A673 (cell line): ENCODE data around the gene RNF141. TPM values are rescaled to one million over a fixed set of nuclear protein-coding genes. Genes with fewer than 3 reads are reported as not detected.

ENCODE experiments used
- BruUV-seq: library from RNA; stranded (reverse); fragments of 400-500 nt; replicated peaks from 2 replicates; lab custom pipeline; 2021; lab: Mats Ljungman, UMichigan
- CTCF ChIA-PET: fragments of 300-600 bp; sonication (Branson Sonifier 250); formaldehyde crosslinking; loops from one replicate; lab custom pipeline; 2022; ENCODE audit warnings: antibody characterized with exemption; lab: Charles Lee
- POLR2A ChIA-PET: fragments of 300-600 bp; sonication (Branson Sonifier 250); formaldehyde crosslinking; loops from one replicate; lab custom pipeline; 2022; ENCODE audit warnings: antibody characterized with exemption; ENCODE audit not compliant: low non-redundant PET; lab: Charles Lee
- DNase-seq: peaks from one replicate; pipeline ENCODE4 v3.0.0-alpha.2; 2015; ENCODE audit warnings: low spot score
- H3K27ac ChIP-seq: fragments of 200-600 bp; sonication (generic); 2 replicates; pipeline ENCODE4 v1.5.1; 2016; ENCODE audit warnings: mixed run types, low read depth, mild to moderate bottlenecking, mixed read lengths, antibody characterized with exemption, low read length; ENCODE audit not compliant: poor library complexity, severe bottlenecking
- H3K27me3 ChIP-seq: fragments of 200-600 bp; sonication (generic); replicated peaks from 2 replicates; pipeline ENCODE4 v1.6.1; 2017; ENCODE audit warnings: mixed run types, low read depth, mild to moderate bottlenecking, mixed read lengths, antibody characterized with exemption, low read length; ENCODE audit not compliant: insufficient read depth, poor library complexity
- H3K36me3 ChIP-seq: fragments of 200-600 bp; sonication (generic); 2 replicates; pipeline ENCODE4 v1.6.1; 2016; ENCODE audit warnings: mixed run types, mild to moderate bottlenecking, mixed read lengths, antibody characterized with exemption, low read length; ENCODE audit not compliant: insufficient read depth, poor library complexity, severe bottlenecking
- H3K4me1 ChIP-seq: fragments of 200-600 bp; sonication (generic); 2 replicates; pipeline ENCODE4 v1.6.1; 2017; ENCODE audit warnings: mixed run types, mild to moderate bottlenecking, mixed read lengths, antibody characterized with exemption, low read length; ENCODE audit not compliant: insufficient read depth, poor library complexity, severe bottlenecking
- H3K4me3 ChIP-seq: fragments of 200-600 bp; sonication (generic); 2 replicates; pipeline ENCODE4 v1.5.1; 2016; ENCODE audit warnings: low read depth, mixed run types, mild to moderate bottlenecking, mixed read lengths, low read length; ENCODE audit not compliant: poor library complexity, severe bottlenecking
- H3K9me3 ChIP-seq: fragments of 200-600 bp; sonication (generic); 2 replicates; pipeline ENCODE4 v1.6.1; 2016; ENCODE audit warnings: mixed run types, low read depth, mild to moderate bottlenecking, mixed read lengths, antibody characterized with exemption, low read length; ENCODE audit not compliant: poor library complexity, severe bottlenecking
- CTCF ChIP-seq: fragments of 300-800, 200-600 bp; sonication (generic); conservative IDR thresholded peaks from 2 replicates; pipeline ENCODE4 v1.5.1; 2017; ENCODE audit warnings: low read depth, mild to moderate bottlenecking, antibody characterized with exemption, low read length, moderate library complexity, mixed read lengths
- EZH2 ChIP-seq: fragments of 200-600 bp; sonication (generic); IDR thresholded peaks from 2 replicates; pipeline ENCODE4 v1.6.1; 2017; ENCODE audit warnings: borderline replicate concordance, low read depth, mild to moderate bottlenecking, mixed read lengths, antibody characterized with exemption, low read length; ENCODE audit not compliant: poor library complexity, severe bottlenecking
- intact Hi-C: fragments of 100-400 bp; cut with micrococcal nuclease; formaldehyde crosslinking; loops from one replicate; pipeline ENCODE4 v1.10.0; 2022; ENCODE audit not compliant: unreplicated experiment
- total RNA-seq: library from RNA; stranded (reverse); gene quantifications from 2 replicates; pipeline ENCODE4 v1.2.3, GENCODE V29; 2021

Gene RNF141
- total RNA-seq, 1 experiment from 2014 or later: 36.4 TPM

GRCh38 chr11:10576035-10576398, 35.0 kb upstream of the RNF141 start:
- H3K27ac ChIP-seq: no peak overlapping the region
- H3K36me3 ChIP-seq: no peaks in the 10 kb centered on the region
- ChIA-PET CTCF (no interaction called here), POLR2A (no interaction called here)
- TF ChIP-seq CTCF (no peak), EZH2 (no peak)
- H3K4me3 ChIP-seq: no peak overlapping the region
- no TSS peak for BruUV-seq
- no peaks in the 10 kb centered on the region for H3K9me3 ChIP-seq
- intact Hi-C loops: no loop called here
- H3K4me1 ChIP-seq: no peaks in the 10 kb centered on the region
- H3K27me3 ChIP-seq: no peaks in the 10 kb centered on the region
- no peak for DNase-seq

GRCh38 chr11:10575346-10576034, 34.5 kb upstream of the RNF141 start:
- Histone ChIP-seq H3K4me1 (no peaks in the 10 kb centered on the region), H3K27me3 (no peaks in the 10 kb centered on the region), H3K9me3 (no peaks in the 10 kb centered on the region), H3K27ac (no peak overlapping the region), H3K36me3 (no peaks in the 10 kb centered on the region), H3K4me3 (no peak overlapping the region)
- DNase-seq: no peak
- BruUV-seq: no TSS peak
- intact Hi-C loops: no loop called here
- no peak for TF ChIP-seq CTCF
- TF ChIP-seq EZH2: no peak
- ChIA-PET CTCF (no interaction called here), POLR2A (no interaction called here)

GRCh38 chr11:10573556-10573955, 32.6 kb upstream of the RNF141 start:
- CTCF ChIA-PET: no interaction called here
- no peaks in the 10 kb centered on the region for H3K27me3 ChIP-seq
- BruUV-seq: no TSS peak
- H3K4me1 ChIP-seq: no peaks in the 10 kb centered on the region
- H3K4me3 ChIP-seq: no peak overlapping the region
- no peak overlapping the region for H3K27ac ChIP-seq
- intact Hi-C loops: no loop called here
- DNase-seq: no peak
- H3K36me3 ChIP-seq: no peaks in the 10 kb centered on the region
- TF ChIP-seq CTCF: no peak
- POLR2A ChIA-PET: no interaction called here
- H3K9me3 ChIP-seq: no peaks in the 10 kb centered on the region
